BJ (cell line): ENCODE results near the gene SCN3B. TPM values are rescaled to one million over a fixed set of nuclear protein-coding genes. Genes with fewer than 3 reads are reported as not detected.

ENCODE experiments used
- CTCF ChIA-PET: fragments of 350-600 bp; formaldehyde crosslinking; extraction: SDS; loops from one replicate; lab custom pipeline; 2021; ENCODE audit warnings: antibody characterized with exemption, inconsistent platforms; lab: Yijun Ruan, JAX
- POLR2A ChIA-PET: fragments of 300-600 bp; sonication (Branson Sonifier 250); formaldehyde crosslinking; extraction: SDS; loops from one replicate; lab custom pipeline; 2021; ENCODE audit warnings: antibody characterized with exemption; lab: Charles Lee
- DNase-seq: peaks from one replicate; pipeline ENCODE4 v3.0.0-alpha.2; 2011; ENCODE audit warnings: low read depth
- H3K27me3 ChIP-seq: 2 replicates; pipeline ENCODE4 v1.6.0; 2011; ENCODE audit warnings: low read length; ENCODE audit not compliant: control insufficient read depth, insufficient read depth
- H3K36me3 ChIP-seq: 2 replicates; pipeline ENCODE4 v1.5.1; 2011; ENCODE audit warnings: low read length; ENCODE audit not compliant: control insufficient read depth, insufficient read depth
- H3K4me3 ChIP-seq: 2 replicates; pipeline ENCODE4 v1.5.1; 2011; ENCODE audit warnings: low read depth, mild to moderate bottlenecking, control low read depth, low read length
- CTCF ChIP-seq: IDR thresholded peaks from 2 replicates; pipeline ENCODE4 v1.5.1; 2011; ENCODE audit warnings: low read depth, mild to moderate bottlenecking, control low read depth, inconsistent platforms, low read length, moderate library complexity; ENCODE audit not compliant: insufficient read depth
- polyA plus RNA-seq: library from polyadenylated mRNA; depleted of rRNA; stranded (reverse); fragments of >200 nt; gene quantifications from 2 replicates; pipeline ENCODE4 v1.2.3, GENCODE V29; 2011

SCN3B gene
- polyA plus RNA-seq, 1 experiment, result 0.18 TPM

GRCh38 chr11:123594921-123595320 is 59.5 kb downstream of the SCN3B start:
- TF ChIP-seq CTCF, result no peak
- CTCF ChIA-PET, result interaction anchor here (2.3 to 3.5 kb wide), 2 partner anchors 14 to 15 kb away, joined by 6 to 15 read pairs; no protein-coding TSS in a partner anchor
- Histone ChIP-seq H3K4me3 (no peak overlapping the region), H3K36me3 (peaks cover 7% of the 10 kb centered on the region), H3K27me3 (no peaks in the 10 kb centered on the region)
- POLR2A ChIA-PET, result no interaction called here
- no peak for DNase-seq

GRCh38 chr11:123594188-123594901 is 60.1 kb downstream of the SCN3B start:
- no peak for DNase-seq
- Histone ChIP-seq H3K36me3 (peaks cover 7% of the 10 kb centered on the region), H3K27me3 (no peaks in the 10 kb centered on the region), H3K4me3 (no peak overlapping the region)
- POLR2A ChIA-PET, result no interaction called here
- TF ChIP-seq CTCF, result no peak
- CTCF ChIA-PET, result interaction anchor here (2.3 kb wide), 1 partner anchor 15 kb away, joined by 6 read pairs; no protein-coding TSS in a partner anchor

GRCh38 chr11:123593570-123593969 is 60.9 kb downstream of the SCN3B start:
- CTCF ChIA-PET, result interaction anchor here (2.3 kb wide), 1 partner anchor 14 kb away, joined by 6 read pairs; no protein-coding TSS in a partner anchor
- POLR2A ChIA-PET, result no interaction called here

GRCh38 chr11:123590296-123590912 is 64.0 kb downstream of the SCN3B start:
- POLR2A ChIA-PET, result interaction anchor here (0.5 kb wide), 1 partner anchor 121 kb away, joined by 3 read pairs; no protein-coding TSS in a partner anchor
- CTCF ChIA-PET, result interaction anchor here (0.9 to 3.8 kb wide), 7 partner anchors 10 to 121 kb away, joined by 3 to 22 read pairs (median 6); no protein-coding TSS in a partner anchor
- peak; percentile 20 for DNase-seq
- Histone ChIP-seq H3K4me3 (no peak overlapping the region), H3K27me3 (no peaks in the 10 kb centered on the region), H3K36me3 (peaks cover 7% of the 10 kb centered on the region)
- TF ChIP-seq CTCF, result no peak

More at GRCh38 chr11:123593570-123593969, 60.9 kb downstream of the SCN3B start:
- Histone ChIP-seq H3K36me3 (peaks cover 7% of the 10 kb centered on the region), H3K4me3 (no peak overlapping the region), H3K27me3 (no peaks in the 10 kb centered on the region)
- DNase-seq, result no peak
- no peak for TF ChIP-seq CTCF

GRCh38 chr11:123588864-123589262 is 65.6 kb downstream of the SCN3B start:
- TF ChIP-seq CTCF, result no peak
- POLR2A ChIA-PET, result no interaction called here
- no peaks in the 10 kb centered on the region for H3K27me3 ChIP-seq
- CTCF ChIA-PET, result interaction anchor here (3.8 kb wide), 1 partner anchor 9 kb away, joined by 22 read pairs; no protein-coding TSS in a partner anchor
- H3K4me3 ChIP-seq, result no peak overlapping the region
- H3K36me3 ChIP-seq, result peaks cover 4% of the 10 kb centered on the region; the same call in 1 of the 2 replicates
- DNase-seq, result no peak
